Measurements from ENCODE around the gene RAB15. TPM values are rescaled to one million over a fixed set of nuclear protein-coding genes. Genes with fewer than 3 reads are reported as not detected.
A peak's percentile ranks its signal among the peaks of the same experiment; 100 is the strongest.

Gene RAB15
- total and polyA plus RNA-seq, 7 donors, result 3.1 to 61.9 (median 18.0) TPM

- DNase-seq (no peak), ATAC-seq (peak in 3 of 4 donors; percentile 26 to 40 (median 38))
- Histone ChIP-seq H3K27me3 (ENCODE audit: insufficient read depth in 3 of 3, low read length in 2 of 3) (no peaks in the 10 kb centered on the region), H3K4me1 (peaks cover 15% of the 10 kb centered on the region), H3K36me3 (ENCODE audit: insufficient read depth in 1 of 2, low read depth in 1 of 2) (peaks cover 0 to 51% of the 10 kb centered on the region in 2 donors), H3K9me3 (no peaks in the 10 kb centered on the region), H3K4me3 (no peak overlapping the region), H3K27ac (peak overlapping the region; percentile 71)
- no peak for TF ChIP-seq CTCF (IDR thresholded peaks at IDR 0.05)
- intact Hi-C loops (cut with DNase I), result no loop called here
- 79 to 96% (median 84%) methylated on average over 4 of the region's 4 CpGs for WGBS, 3 donors
Observed at GRCh38 chr14:65012353-65012752, 40.2 kb upstream of the RAB15 start.

- H3K27me3 ChIP-seq (ENCODE audit: insufficient read depth in 3 of 3, low read length in 2 of 3), result no peaks in the 10 kb centered on the region
- no peak overlapping the region for H3K4me3 ChIP-seq
- DNase-seq (no peak), ATAC-seq (peak; percentile 39 to 69 (median 56))
- TF ChIP-seq CTCF (IDR thresholded peaks at IDR 0.05), result no peak
- 30 to 44% (median 31%) methylated on average over 10 of the region's 10 CpGs for WGBS, 3 donors
- H3K36me3 ChIP-seq (ENCODE audit: insufficient read depth in 1 of 2, low read depth in 1 of 2), result peaks cover 0 to 43% of the 10 kb centered on the region in 2 donors
- no peaks in the 10 kb centered on the region for H3K9me3 ChIP-seq
- peak overlapping the region; percentile 71 for H3K27ac ChIP-seq
- intact Hi-C loops (cut with DNase I), result no loop called here
- peaks cover 19% of the 10 kb centered on the region for H3K4me1 ChIP-seq
Observed at GRCh38 chr14:65011538-65011937, 39.4 kb upstream of the RAB15 start.

GRCh38 chr14:65010211-65010931 lies 38.2 kb upstream of the RAB15 start:
- ATAC-seq (peak in 3 of 4 donors; percentile 41 to 64 (median 50)), DNase-seq (no peak)
- H3K27ac ChIP-seq, result peak overlapping the region; percentile 71
- H3K27me3 ChIP-seq (ENCODE audit: insufficient read depth in 3 of 3, low read length in 2 of 3), result no peaks in the 10 kb centered on the region
- no peaks in the 10 kb centered on the region for H3K9me3 ChIP-seq
- intact Hi-C loops (cut with DNase I), result no loop called here
- H3K4me1 ChIP-seq, result peaks cover 31% of the 10 kb centered on the region
- no peak for TF ChIP-seq CTCF (IDR thresholded peaks at IDR 0.05)
- H3K36me3 ChIP-seq (ENCODE audit: insufficient read depth in 1 of 2, low read depth in 1 of 2), result peaks cover 0 to 31% of the 10 kb centered on the region in 2 donors
- no peak overlapping the region for H3K4me3 ChIP-seq
- 48 to 75% (median 49%) methylated on average over 5 of the region's 5 CpGs for WGBS, 3 donors

- peak overlapping the region; percentile 88 for H3K27ac ChIP-seq
Observed at GRCh38 chr14:65007202-65007601, 35.1 kb upstream of the RAB15 start.

More at GRCh38 chr14:65007202-65007601, 35.1 kb upstream of the RAB15 start:
- Histone ChIP-seq H3K4me3 (no peak overlapping the region), H3K27me3 (ENCODE audit: insufficient read depth in 3 of 3, low read length in 2 of 3) (no peaks in the 10 kb centered on the region), H3K36me3 (ENCODE audit: insufficient read depth in 1 of 2, low read depth in 1 of 2) (peaks cover 0 to 7% of the 10 kb centered on the region in 2 donors), H3K4me1 (peaks cover 36% of the 10 kb centered on the region), H3K9me3 (no peaks in the 10 kb centered on the region)
- intact Hi-C loops (cut with DNase I), result no loop called here
- TF ChIP-seq CTCF (IDR thresholded peaks at IDR 0.05), result no peak
- WGBS, 3 donors, result 51 to 95% (median 58%) methylated on average over 1 of the region's 1 CpG
- DNase-seq, result no peak
- peak in 3 of 4 donors; percentile 28 to 51 (median 40) for ATAC-seq
